Measurements from ENCODE around the gene STEAP1B.

Gene STEAP1B

GRCh38 chr7:22476824-22477223, 23.2 kb downstream of the STEAP1B start:
- no peak for TF ChIP-seq CTCF (IDR thresholded peaks at IDR 0.05; ENCODE audit: low read depth, low read length)
- H3K4me3 ChIP-seq (ENCODE audit: low read depth, low read length) = no peak overlapping the region

GRCh38 chr7:22474645-22475044, 25.3 kb downstream of the STEAP1B start:
- no peak for TF ChIP-seq CTCF (IDR thresholded peaks at IDR 0.05; ENCODE audit: low read depth, low read length)
- H3K4me3 ChIP-seq (ENCODE audit: low read depth, low read length) = no peak overlapping the region

- H3K4me3 ChIP-seq (ENCODE audit: low read depth, low read length) = no peak overlapping the region
- no peak for TF ChIP-seq CTCF (IDR thresholded peaks at IDR 0.05; ENCODE audit: low read depth, low read length)
Observed at GRCh38 chr7:22470981-22471380, 29.0 kb downstream of the STEAP1B start.

GRCh38 chr7:22469371-22470143, 30.4 kb downstream of the STEAP1B start:
- TF ChIP-seq CTCF (IDR thresholded peaks at IDR 0.05; ENCODE audit: low read depth, low read length) = no peak

GRCh38 chr7:22468609-22469008, 31.4 kb downstream of the STEAP1B start:
- H3K4me3 ChIP-seq (ENCODE audit: low read depth, low read length) = no peak overlapping the region
- no peak for TF ChIP-seq CTCF (IDR thresholded peaks at IDR 0.05; ENCODE audit: low read depth, low read length)

More at GRCh38 chr7:22469371-22470143, 30.4 kb downstream of the STEAP1B start:
- no peak overlapping the region for H3K4me3 ChIP-seq (ENCODE audit: low read depth, low read length)

GRCh38 chr7:22464299-22464698, 35.7 kb downstream of the STEAP1B start:
- TF ChIP-seq CTCF (IDR thresholded peaks at IDR 0.05; ENCODE audit: low read depth, low read length) = no peak
- no peak overlapping the region for H3K4me3 ChIP-seq (ENCODE audit: low read depth, low read length)

GRCh38 chr7:22460363-22460988, 39.5 kb downstream of the STEAP1B start:
- no peak for TF ChIP-seq CTCF (IDR thresholded peaks at IDR 0.05; ENCODE audit: low read depth, low read length)
- no peak overlapping the region for H3K4me3 ChIP-seq (ENCODE audit: low read depth, low read length)

Measured in WI38 (cell line).